Anterior cingulate cortex (tissue), 58 donors: ENCODE data around the gene FGF8.

ENCODE experiments used
- DNase-seq, 58 donors: peaks; one replicate each; lab custom pipeline; 2025; lab: John Stamatoyannopoulos, UW

Gene FGF8

DNA sequence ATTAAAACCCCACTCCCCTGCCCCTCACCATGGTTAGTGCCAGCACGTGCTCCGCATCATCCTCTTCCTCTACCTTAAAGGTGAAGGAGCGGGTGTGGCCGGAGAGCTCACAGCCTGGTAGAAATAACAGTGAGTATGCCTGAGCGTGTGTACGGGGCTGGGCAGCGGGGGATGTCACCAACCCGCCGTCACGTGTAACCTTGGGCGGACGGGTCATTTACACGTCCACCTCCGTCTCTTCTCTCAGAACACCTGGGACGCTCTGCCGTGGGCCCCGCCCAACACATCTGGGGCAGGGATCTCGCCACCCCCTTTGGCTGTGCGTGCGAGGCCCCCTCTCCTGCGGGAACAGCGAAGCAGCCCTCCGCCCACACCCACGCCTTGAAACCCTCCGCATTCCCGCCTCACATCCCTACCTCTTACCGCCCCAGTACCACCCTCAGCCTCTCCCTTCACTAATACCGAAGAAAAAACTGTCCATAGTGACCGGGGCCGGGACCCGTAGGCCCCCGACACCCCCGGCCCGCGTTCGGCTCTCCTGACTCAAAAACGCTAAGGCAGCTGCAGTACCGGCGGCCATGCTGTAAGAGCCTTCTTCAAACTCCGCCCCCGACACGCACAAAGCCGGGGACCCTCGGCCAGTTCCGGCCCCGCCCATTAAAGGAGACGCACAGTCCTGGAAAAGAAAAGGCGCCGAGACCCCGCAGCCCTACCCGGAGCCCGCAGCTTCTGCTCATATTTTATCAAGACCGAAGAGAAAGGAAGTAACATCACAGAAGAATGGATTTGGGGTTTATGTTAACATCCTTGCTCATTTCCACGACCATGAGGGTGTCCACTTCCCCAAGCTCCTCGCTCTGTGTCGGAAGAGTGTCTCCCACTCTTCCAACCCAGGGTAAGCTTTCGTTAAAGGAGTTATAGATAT is 7.2 kb upstream of the FGF8 start, which contains the start of gene NPM3:
Gene NPM3 (minus strand): TSS at position 636 of the 925 bp plus-strand sequence. CDS start 56 bp downstream, at position 580.
- DNase-seq: peak in 56 of 58 donors; percentile 14 to 88 (median 68)

- DNase-seq: no peak
Measured at GRCh38 chr10:101781984-101782810, 6.3 kb upstream of the FGF8 start.

DNA sequence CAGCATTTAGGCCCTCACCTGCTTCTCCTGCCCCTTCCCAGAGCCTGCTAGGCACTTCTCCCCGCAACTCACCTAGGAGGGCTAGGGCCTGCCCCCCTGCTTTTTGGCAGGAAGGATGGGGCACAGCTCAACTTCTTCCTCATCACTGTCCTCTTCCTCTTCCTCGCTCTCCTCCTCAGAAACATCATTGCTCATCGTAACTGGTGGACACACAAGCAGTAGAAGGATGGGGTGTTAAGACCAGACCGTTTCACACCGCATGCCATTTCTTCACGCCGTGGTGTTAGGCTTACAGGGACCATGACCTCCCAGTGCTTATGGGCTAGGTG is 5.7 kb upstream of the FGF8 start:
- no peak for DNase-seq

GRCh38 chr10:101780818-101781654 is 5.1 kb upstream of the FGF8 start:
- DNase-seq: peak in 50 of 58 donors; percentile 5 to 68 (median 40)

GRCh38 chr10:101780187-101780817 is 4.4 kb upstream of the FGF8 start:
- DNase-seq: no peak

GRCh38 chr10:101779544-101780186 is 3.8 kb upstream of the FGF8 start:
- DNase-seq: peak in 49 of 58 donors; percentile 11 to 83 (median 42)

- no peak for DNase-seq
Measured at GRCh38 chr10:101778781-101779543, 3.0 kb upstream of the FGF8 start.

GRCh38 chr10:101778151-101778780 is 2.4 kb upstream of the FGF8 start:
- no peak for DNase-seq

GRCh38 chr10:101777619-101778145 is 1.8 kb upstream of the FGF8 start:
- DNase-seq: no peak

GRCh38 chr10:101776161-101776817 is 375 bp upstream of the FGF8 start:
- no peak for DNase-seq

- no peak for DNase-seq
Measured at GRCh38 chr10:101774589-101775272, 1.2 kb downstream of the FGF8 start.

DNA sequence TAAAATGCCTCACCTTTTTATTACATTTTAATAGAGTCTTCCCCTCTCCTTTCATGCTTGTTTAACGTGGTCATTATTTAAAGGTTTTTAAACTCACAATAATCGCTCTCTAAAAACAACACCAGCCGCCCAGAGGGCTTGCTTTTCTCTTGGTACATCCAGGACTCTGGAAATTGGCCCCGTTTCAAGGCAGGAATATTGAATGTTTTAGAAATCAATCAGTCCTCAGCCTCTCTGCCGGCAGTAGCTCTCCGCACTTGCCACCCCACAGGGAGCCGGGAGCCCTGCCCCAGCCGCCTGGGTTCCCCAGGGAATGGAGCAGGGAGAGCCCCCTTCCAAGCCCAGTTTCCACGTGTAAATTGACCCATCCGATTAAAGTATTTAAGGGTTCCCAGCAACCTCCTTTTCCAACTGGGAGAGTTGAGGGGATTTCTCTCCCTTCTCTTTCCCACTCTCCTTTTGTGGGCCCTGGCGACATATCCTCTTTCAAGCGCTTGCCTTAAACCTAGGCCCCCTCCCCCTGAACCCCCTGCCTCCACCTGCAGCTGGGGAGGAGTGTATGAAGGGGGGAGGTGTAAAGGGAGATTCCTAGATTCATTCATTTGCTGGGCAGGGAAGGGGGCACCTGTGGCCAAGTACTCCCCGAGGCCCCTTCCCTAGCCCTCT is 1.9 kb downstream of the FGF8 start:
- no peak for DNase-seq

DNA sequence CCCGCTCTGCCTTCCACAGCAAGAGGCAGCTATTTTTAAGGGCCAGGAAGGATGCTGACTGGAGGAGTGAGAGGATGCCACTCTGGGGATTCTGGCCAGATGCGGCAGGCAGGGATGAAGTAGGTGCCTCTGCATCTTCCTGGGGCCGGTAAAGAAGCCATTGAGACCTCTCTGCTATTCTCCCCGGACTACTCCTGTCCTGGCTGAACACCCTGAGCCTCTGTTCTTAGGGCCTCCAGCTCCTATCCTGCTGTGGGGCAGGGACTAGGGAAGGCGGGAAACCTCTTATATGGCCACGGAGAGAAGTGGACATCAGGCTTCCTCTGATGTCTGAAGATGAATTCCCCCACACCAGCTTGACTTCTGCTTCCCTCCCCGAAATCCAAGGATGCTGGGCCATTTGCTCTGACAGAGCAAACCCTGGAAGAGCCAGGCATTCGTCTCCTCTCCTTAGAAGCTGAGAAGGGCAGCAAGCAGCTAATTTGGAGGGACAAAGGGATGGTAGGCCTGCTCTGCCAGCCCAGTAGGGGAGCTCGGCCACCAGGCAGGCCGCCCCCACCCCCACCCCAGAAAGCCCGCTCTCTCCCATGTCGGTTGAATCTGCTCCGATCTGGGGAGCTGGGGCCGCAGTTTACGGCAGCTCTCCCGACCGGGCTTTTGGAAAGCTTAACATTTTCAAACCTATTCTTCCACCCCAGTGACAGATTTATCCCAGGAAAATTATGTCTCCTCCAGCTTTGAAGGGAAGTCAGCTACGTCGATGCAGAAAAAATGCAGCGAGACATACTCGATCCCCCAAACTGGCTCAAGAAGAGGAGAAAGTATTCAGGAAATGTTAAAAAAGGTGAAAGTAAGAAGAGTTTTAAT is 2.8 kb downstream of the FGF8 start:
- no peak for DNase-seq

DNA sequence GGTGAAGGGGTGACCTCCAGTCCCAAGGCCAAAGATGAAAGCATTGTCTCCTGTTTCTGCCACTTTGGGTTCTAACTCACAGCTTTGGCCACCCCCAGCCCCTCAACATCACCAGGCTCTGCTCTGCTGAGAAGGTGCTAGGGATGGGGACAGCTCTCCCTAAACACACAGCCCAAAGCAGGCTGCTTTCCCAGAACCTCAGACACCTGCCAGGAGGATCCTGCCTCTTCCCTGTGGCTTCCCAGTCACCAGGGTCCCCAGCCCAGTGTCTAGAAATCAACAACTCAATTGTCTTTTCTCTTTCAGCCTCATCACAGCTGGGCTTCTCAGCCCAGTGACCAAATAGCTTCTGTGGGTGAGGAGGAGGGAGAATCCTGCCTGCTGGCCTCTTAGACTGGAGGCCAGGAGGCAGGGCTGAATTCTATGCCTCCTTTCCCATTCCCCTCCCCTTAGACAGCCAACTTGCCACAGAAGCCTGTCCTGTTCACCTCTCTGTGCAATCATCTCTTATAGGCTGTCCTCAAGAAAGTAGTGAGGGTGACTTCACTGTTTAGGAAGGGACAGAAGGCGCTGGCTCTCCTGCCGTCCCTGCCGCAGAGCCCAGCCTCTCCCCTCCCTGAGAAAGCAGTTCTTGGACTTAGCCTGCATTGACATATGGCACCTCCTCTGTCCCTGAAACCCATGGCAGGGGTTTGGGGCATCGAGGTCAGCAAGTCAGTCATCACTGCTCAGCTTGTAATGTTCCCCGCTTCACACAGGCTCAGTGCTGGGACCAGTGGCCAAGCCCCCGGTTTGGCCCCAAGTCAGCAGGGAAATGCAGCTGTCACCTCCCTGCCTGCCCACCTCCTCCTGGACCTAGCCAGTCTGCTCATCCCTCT is 3.7 kb downstream of the FGF8 start:
- no peak for DNase-seq
